ENCODE results near the gene PPP2R5C.
"Not testable (repeated sequence)": the region's sequence is repeated elsewhere in the genome, so short reads cannot be mapped to it uniquely, and the experiment has no call there.

PPP2R5C gene

DNA sequence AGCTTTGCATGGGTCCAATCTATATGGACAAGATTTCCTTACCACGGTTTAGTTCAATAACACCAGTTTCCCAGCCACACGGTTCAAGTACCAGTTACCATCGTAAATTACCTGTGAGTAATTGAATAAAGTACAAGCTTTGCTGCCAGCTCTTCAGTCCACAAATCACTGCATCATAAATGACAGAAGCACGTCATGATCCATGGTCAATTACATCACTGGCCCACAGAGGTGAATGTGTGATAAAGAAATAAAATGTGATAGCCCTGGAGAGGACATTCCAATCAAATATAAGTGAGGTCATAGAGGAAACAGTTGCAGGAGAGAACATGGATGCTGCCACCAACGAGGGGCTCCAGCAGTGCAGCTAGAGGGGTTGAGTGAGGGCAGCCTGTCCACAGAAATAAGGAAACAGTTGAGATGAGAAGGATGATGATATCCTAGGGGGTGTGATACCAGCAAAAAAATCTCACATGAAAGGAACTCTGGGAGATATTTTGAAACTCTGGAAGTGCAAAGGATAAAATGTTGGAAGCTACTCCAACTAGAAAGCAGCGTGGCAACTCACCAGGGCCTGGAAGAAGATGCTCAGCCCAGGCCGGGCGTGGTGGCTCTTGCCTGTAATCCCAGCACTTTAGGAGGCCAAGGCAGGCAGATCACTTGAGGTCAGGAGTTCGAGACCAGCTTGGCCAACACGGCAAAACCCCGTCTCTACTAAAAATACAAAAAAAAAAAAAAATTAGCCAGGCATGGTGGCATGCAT lies 197.1 kb downstream of the PPP2R5C start:
- DNase-seq: no peak

GRCh38 chr14:101959277-101959676 lies 197.8 kb downstream of the PPP2R5C start:
- DNase-seq: no peak

- DNase-seq: no peak
Measured at GRCh38 chr14:101960225-101960624, 198.7 kb downstream of the PPP2R5C start.

GRCh38 chr14:101961011-101961721 lies 199.7 kb downstream of the PPP2R5C start:
- no peak for DNase-seq

DNA sequence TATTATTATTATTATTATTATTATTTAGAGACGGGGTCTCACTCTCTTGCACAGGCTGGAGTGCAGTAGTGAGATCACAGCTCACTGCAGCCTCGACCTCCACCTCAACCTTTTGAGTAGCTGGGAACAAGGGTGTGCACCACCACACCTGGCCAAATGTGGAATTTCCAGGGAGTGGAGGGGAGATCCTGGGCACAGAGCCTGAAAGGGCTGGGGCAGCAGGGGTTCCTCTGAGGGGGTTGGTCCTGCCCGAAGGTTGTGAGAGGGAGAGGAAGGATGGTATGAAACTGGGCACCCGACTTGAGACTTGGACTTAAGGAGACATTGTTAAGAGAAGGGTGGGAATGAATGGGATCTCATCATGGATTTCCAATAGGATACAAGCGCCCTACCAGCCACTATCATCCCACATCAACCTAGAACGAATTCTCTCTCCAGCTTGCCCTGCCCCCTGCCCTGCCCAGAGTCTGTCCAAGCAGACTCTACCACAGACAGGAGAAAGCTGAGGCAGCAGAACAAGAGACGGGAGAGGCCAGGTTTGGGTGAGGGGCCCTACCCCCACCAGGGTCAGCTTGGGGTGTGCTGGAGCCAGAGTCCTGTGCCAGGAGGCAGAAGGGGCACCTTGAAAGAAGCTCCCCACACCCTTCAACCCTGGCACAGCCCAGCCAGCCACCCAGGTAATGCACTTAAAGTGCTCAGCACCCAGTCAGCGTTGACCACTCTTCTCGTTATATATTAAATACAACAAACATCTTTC lies 200.4 kb downstream of the PPP2R5C start:
- no peak for DNase-seq

DNA sequence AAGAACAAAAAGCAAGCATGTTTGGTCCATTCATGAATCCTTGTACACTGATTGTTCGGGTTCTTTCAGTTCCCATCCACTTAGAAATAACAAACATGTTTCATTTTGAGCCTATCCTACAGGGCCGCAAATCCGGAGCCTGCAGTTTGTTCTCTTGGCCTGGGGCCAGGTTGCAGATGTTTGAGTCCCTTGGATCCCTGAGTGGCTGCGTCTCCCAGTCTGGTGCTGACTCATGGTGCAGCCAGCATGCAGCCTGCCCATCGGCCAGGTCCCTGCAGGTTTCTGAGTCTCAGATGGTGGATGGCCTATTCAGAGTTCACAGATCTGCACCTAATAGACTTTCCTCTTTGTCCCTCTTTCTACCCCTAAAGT lies 201.0 kb downstream of the PPP2R5C start:
- no peak for DNase-seq

- no peak for DNase-seq
Measured at GRCh38 chr14:101963052-101963451, 201.5 kb downstream of the PPP2R5C start.

- no peak for DNase-seq
Measured at GRCh38 chr14:101963656-101964296, 202.3 kb downstream of the PPP2R5C start.

DNA sequence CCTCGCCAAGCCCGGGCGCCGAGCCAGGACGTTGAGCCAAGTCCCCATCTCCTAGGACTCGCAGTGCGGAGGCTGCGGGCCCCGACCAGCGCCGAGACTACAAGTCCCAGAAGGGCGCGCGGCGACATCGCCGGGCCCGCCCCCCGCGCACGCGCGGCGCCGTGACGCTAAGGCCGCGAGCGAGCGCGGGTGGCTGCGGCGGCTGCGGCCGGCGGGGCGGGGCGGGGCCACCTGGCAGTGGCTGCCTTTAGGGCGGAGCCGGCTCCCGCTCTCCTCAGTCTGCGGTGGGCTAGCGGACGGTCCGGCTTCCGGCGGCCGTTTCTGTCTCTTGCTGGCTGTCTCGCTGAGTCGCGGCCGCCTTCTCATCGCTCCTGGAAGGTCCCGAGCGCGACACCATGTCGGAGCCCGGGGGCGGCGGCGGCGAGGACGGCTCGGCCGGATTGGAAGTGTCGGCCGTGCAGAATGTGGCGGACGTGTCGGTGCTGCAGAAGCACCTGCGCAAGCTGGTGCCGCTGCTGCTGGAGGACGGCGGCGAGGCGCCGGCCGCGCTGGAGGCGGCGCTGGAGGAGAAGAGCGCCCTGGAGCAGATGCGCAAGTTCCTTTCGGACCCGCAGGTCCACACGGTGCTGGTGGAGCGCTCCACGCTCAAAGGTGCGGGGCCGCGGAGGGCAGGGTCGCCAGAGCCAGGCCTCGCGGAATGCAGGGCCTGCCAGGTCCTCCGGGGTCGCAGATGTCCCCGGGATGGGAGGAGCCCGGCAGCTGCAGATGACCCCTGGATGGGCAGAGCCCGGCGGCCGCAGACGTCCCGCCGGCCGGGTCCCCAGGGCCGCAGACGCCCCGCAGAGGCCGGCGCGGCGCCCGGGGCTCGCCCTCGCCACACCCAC lies 203.0 kb downstream of the PPP2R5C start, which contains the start of gene DYNC1H1:
TSS of gene DYNC1H1 (plus strand) at position 277 of the 884 bp plus-strand sequence. CDS start at position 396, 119 bp downstream.
- no peak for DNase-seq

DNA sequence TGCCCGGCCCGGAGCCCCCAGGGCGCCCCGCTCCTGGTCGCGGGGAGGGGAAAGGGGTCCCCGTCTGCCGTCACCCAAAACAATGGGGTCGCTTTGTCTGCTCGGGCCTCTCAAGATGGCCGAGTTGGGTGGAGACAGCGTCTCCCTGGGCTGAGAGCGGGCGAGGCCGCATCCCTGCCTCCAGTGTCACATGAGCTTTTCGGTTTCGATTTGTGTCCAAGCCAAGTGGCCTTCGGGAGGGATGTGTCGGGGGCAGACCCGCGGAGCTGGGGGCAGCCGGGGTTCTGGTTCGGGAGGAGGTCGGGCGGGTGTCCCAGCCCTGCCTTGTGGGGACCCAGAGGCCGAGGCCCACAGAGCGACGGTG lies 203.7 kb downstream of the PPP2R5C start:
- DNase-seq: no peak

DNA sequence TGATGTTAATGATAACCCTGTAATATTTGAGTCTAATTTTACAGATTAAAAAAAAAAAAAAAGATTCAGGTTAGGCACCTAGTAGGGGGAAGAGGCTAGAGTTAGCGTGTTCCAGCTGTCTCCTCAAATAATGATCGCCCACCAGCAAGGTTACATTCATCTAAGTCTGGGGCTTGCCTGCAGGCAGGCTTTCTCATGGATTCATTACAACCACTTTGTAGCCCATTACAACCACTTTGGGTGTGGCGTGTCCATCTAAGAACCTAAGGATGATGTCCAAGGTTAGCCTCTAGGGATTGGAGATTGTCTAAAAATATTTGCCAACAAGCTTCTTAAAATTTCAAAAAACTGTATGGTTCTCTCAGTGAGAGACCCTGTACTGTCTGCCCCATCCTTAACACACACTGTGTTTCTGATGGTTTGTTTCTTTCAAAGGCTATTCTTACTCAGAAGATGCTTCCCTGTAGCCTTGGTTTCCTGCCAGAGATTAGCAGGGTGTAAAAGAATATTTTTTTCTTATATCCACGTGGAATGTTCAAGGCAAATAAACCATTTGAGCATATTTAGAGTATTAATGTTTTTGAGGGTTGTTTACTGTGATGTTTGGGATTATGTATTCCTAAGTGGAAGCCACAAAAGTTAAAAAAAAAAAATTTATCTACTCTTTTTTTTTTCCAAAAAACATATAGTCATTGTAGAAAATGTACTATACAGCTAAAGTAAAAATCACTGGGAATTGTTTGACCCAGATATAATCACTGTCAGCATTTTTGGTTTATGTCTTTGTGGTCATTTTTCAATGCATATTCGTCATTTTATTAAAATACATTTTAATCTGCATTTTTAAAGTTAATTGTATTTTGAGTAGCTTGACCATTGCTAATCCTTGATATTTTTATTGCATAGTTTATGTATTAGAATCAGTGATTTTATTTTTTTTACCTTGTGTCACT lies 204.5 kb downstream of the PPP2R5C start:
- no peak for DNase-seq

- no peak for DNase-seq
Measured at GRCh38 chr14:101966742-101967141, 205.2 kb downstream of the PPP2R5C start.

GRCh38 chr14:101968186-101968585 lies 206.7 kb downstream of the PPP2R5C start:
- no peak for DNase-seq

GRCh38 chr14:101969481-101969880 lies 208.0 kb downstream of the PPP2R5C start:
- DNase-seq: no peak

- no peak for DNase-seq
Measured at GRCh38 chr14:101970830-101971400, 209.4 kb downstream of the PPP2R5C start.

- not testable (repeated sequence) for DNase-seq
Measured at GRCh38 chr14:101971458-101971857, 209.9 kb downstream of the PPP2R5C start.

DNA sequence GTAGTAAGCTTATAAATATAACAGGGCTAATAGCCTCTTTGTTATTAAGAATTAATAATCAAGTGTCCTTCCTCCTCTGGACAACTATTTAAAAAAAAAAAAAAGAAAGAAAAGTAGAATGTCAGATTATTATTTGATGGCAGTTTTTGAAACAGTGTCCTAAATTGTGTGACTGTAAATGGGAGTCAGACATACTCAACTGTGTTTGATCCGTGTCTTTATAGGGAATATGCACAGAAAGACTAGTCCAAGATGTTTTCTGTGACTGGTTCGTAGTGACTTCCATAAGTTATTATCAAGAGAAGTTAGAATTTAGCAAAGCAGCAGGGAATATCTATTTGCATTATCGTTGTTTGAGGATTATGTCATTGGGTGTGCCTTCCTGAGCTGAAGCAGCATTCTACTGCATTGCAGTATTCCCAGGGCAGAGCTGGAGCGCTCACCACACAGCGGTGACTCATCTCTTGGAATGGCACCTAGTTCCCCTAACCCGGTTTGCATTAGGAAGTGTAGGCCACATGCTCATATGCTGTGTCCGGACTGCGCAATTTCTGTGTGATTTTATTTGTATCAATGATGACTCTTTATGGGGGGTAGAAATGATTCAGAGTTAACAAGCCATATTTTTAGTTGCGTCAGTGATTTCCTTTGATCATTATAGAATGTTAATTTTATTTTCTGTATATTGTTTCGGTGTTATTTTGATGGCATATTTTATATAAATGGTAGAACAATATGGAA lies 210.8 kb downstream of the PPP2R5C start:
- no peak for DNase-seq

GRCh38 chr14:101973356-101973755 lies 211.8 kb downstream of the PPP2R5C start:
- DNase-seq: no peak

GRCh38 chr14:101975231-101975630 lies 213.7 kb downstream of the PPP2R5C start:
- DNase-seq: no peak
